ENCODE results near the gene ADAMTS17.
"Not testable (repeated sequence)": the region's sequence is repeated elsewhere in the genome, so short reads cannot be mapped to it uniquely, and the experiment has no call there.

The ADAMTS17 gene

DNA sequence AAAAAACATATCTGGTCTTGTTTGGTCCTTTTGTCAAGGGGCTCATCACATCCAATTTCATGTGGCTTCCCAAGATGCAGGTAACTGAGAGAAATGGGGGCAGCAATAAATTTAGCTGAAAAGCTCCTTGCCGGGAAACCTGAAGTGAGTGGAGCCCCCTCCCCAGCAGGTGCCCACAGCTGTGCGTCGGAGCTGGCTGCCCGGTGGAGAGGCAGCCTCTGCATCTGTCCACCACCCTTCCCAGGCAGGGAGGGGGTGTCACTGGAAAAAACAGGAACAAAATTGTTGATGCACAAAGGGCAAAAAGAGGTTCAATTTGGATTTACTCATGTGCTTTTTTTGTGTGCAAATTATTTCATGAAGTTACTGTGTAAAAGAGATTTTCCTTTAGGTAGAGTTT is 359.1 kb downstream of the ADAMTS17 start:
- TF ChIP-seq TAF1 (IDR thresholded peaks at IDR 0.05; ENCODE audit: borderline replicate concordance, low read depth, low read length) (no peak), POLR2A (IDR thresholded peaks at IDR 0.05; ENCODE audit: low read depth, low read length) (no peak), POLR2AphosphoS5 (IDR thresholded peaks at IDR 0.05; ENCODE audit: low read depth, low read length) (no peak)
- FAIRE-seq (no peak), DNase-seq (ENCODE audit: insufficient read length) (no peak)

- DNase-seq (ENCODE audit: insufficient read length) = no peak
- TF ChIP-seq POLR2A (IDR thresholded peaks at IDR 0.05; ENCODE audit: low read depth, low read length) (no peak), POLR2AphosphoS5 (IDR thresholded peaks at IDR 0.05; ENCODE audit: low read depth, low read length) (no peak), TAF1 (IDR thresholded peaks at IDR 0.05; ENCODE audit: borderline replicate concordance, low read depth, low read length) (no peak)
- no peak for FAIRE-seq
Measured at GRCh38 chr15:99981839-99982658, 359.7 kb downstream of the ADAMTS17 start.

GRCh38 chr15:99981191-99981647 is 360.6 kb downstream of the ADAMTS17 start:
- DNase-seq (ENCODE audit: insufficient read length) (no peak), FAIRE-seq (no peak)
- TF ChIP-seq POLR2AphosphoS5 (IDR thresholded peaks at IDR 0.05; ENCODE audit: low read depth, low read length) (no peak), POLR2A (IDR thresholded peaks at IDR 0.05; ENCODE audit: low read depth, low read length) (no peak), TAF1 (IDR thresholded peaks at IDR 0.05; ENCODE audit: borderline replicate concordance, low read depth, low read length) (no peak)

DNA sequence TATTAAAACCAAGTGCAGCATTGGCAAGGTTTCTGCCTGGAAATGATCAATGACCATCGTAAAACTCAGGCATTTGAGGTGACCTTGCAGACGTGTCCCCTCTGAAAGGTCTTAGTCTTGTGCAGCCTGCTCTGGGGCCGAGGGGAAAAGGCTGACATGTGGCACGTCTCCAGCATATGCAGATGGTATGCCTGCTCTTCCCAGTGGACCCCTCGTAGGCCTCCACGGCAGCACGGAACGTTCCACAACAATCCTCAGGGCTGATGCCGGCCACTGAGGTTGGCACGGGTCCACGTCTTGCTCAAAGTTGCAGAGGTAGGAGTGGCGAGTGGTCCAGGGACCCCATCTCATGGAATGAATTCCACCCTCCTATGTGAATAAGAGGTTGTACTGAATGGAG is 361.0 kb downstream of the ADAMTS17 start:
- FAIRE-seq = no peak
- TF ChIP-seq TAF1 (IDR thresholded peaks at IDR 0.05; ENCODE audit: borderline replicate concordance, low read depth, low read length) (no peak), POLR2AphosphoS5 (IDR thresholded peaks at IDR 0.05; ENCODE audit: low read depth, low read length) (no peak), POLR2A (IDR thresholded peaks at IDR 0.05; ENCODE audit: low read depth, low read length) (no peak)

DNA sequence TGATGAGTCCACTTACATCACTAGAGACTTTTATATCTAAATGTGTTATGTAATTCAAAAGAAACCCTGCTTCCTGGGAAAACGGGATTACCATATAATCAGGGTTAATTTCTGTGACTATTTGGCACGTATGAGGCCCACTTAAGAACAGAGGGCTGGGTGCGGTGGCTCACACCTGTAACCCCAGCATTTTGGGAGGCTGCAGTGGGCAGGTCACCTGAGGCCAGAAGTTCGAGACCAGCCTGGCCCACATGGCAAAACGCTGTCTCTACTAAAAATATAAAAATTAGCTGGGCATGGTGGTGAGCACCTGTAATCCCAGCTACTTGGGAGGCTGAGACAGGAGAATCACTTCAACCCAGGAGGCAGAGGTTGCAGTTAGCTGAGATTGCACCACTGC is 361.9 kb downstream of the ADAMTS17 start:
- FAIRE-seq = not testable (repeated sequence)

More for the DNA sequence above, 361.0 kb downstream of the ADAMTS17 start:
- no peak for DNase-seq (ENCODE audit: insufficient read length)

DNA sequence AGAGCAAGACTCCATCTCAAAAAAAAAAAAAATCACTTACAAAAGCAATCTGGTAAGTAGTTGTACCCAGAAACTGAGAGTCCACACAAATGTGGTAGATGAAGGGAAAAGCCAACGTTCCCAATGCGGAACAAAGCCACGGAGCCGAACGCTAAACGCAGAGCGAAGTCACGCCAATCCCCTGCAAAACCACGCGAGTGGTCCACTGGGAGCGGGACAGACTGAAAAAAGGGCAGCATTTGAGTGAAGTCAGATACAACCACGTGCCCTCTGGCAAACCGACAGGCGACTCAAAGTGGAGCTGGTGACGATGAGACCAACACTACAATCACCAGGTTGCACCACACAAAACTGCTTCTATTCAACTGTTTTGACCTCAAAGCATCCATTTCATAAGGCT is 362.4 kb downstream of the ADAMTS17 start:
- FAIRE-seq (no peak), DNase-seq (ENCODE audit: insufficient read length) (no peak)
- TF ChIP-seq TAF1 (IDR thresholded peaks at IDR 0.05; ENCODE audit: borderline replicate concordance, low read depth, low read length) (no peak), POLR2A (IDR thresholded peaks at IDR 0.05; ENCODE audit: low read depth, low read length) (no peak), POLR2AphosphoS5 (IDR thresholded peaks at IDR 0.05; ENCODE audit: low read depth, low read length) (no peak)

More for the DNA sequence above, 361.9 kb downstream of the ADAMTS17 start:
- not testable (repeated sequence) for DNase-seq (ENCODE audit: insufficient read length)

- DNase-seq (ENCODE audit: insufficient read length) = no peak
- TF ChIP-seq POLR2A (IDR thresholded peaks at IDR 0.05; ENCODE audit: low read depth, low read length) (no peak), TAF1 (IDR thresholded peaks at IDR 0.05; ENCODE audit: borderline replicate concordance, low read depth, low read length) (no peak), POLR2AphosphoS5 (IDR thresholded peaks at IDR 0.05; ENCODE audit: low read depth, low read length) (no peak)
- no peak for FAIRE-seq
Measured at GRCh38 chr15:99978426-99978825, 363.3 kb downstream of the ADAMTS17 start.

DNA sequence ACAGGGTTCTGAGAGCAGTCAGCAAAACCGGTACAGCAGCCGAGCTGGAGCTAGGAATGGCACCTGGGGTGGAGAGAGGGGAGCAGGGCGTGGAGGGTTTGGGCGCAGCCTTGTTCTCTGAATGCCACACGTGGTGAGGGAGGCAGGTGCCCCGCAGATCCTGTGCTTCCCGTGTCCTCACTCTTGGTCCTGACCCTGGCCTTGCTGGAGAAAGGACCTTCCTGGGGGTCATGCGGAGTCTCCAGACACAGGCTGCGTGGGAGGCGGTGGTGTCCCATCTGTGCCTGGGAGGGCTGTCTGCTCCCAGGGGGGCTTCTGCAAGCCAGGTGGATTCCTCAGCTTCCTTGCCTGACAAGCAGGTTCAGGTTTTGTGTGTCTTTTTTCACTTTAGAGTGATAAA is 363.8 kb downstream of the ADAMTS17 start:
- no peak for FAIRE-seq

DNA sequence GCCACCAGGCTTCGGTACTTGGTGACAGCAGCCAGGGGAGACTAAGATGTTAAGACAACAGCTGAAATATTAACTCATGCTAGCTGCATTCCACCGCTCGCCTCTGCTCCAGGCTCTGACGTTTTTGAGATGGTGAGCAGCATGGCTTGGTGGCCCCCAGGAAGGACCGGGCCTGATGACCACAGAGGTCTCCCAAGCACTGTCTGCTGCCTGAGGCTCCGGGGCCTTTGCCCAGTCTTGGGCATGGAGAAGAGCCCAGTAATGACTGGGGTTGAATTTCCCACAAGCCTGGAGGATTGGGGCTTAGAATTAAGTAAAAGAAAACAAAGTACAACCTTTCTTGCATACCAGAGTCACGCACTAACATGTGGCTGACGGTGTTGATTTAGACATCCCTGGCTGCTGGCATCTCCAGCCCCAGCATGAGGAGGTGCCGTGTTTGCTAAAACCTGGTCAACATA is 364.9 kb downstream of the ADAMTS17 start:
- FAIRE-seq = no peak
- DNase-seq (ENCODE audit: insufficient read length) = no peak
- TF ChIP-seq POLR2AphosphoS5 (IDR thresholded peaks at IDR 0.05; ENCODE audit: low read depth, low read length) (no peak), TAF1 (IDR thresholded peaks at IDR 0.05; ENCODE audit: borderline replicate concordance, low read depth, low read length) (no peak), POLR2A (IDR thresholded peaks at IDR 0.05; ENCODE audit: low read depth, low read length) (no peak)

More for the DNA sequence above, 363.8 kb downstream of the ADAMTS17 start:
- no peak for TF ChIP-seq POLR2A (IDR thresholded peaks at IDR 0.05; ENCODE audit: low read depth, low read length)
- TF ChIP-seq TAF1 (IDR thresholded peaks at IDR 0.05; ENCODE audit: borderline replicate concordance, low read depth, low read length) = no peak
- no peak for TF ChIP-seq POLR2AphosphoS5 (IDR thresholded peaks at IDR 0.05; ENCODE audit: low read depth, low read length)
- no peak for DNase-seq (ENCODE audit: insufficient read length)

DNA sequence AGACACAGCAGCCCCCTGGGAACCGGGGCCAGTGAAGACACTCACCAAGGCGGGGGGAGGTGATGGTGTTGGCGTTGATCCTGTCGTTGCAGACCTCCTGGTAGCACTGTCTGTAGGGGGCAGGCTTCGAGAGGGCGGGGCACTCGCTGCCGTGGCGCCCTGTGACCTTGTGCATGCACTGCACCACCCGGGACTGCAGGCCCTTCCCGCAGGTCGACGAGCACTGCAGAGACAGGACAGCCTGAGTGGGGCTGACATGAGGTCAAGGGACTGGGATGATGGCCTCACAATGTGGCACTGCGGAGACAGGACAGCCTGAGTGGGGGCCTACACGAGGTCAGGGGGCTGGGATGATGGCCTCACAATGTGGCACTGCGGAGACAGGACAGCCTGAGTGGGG is 365.8 kb downstream of the ADAMTS17 start:
- DNase-seq (ENCODE audit: insufficient read length) (no peak), FAIRE-seq (no peak)
- TF ChIP-seq POLR2AphosphoS5 (IDR thresholded peaks at IDR 0.05; ENCODE audit: low read depth, low read length) = no peak
- no peak for TF ChIP-seq POLR2A (IDR thresholded peaks at IDR 0.05; ENCODE audit: low read depth, low read length)
- TF ChIP-seq TAF1 (IDR thresholded peaks at IDR 0.05; ENCODE audit: borderline replicate concordance, low read depth, low read length) = no peak

- no peak for FAIRE-seq
Measured at GRCh38 chr15:99974246-99974645, 367.5 kb downstream of the ADAMTS17 start.

GRCh38 chr15:99973351-99973750 is 368.4 kb downstream of the ADAMTS17 start:
- TF ChIP-seq POLR2A (IDR thresholded peaks at IDR 0.05; ENCODE audit: low read depth, low read length) = no peak

More at GRCh38 chr15:99974246-99974645, 367.5 kb downstream of the ADAMTS17 start:
- TF ChIP-seq POLR2AphosphoS5 (IDR thresholded peaks at IDR 0.05; ENCODE audit: low read depth, low read length) = no peak
- DNase-seq (ENCODE audit: insufficient read length) = no peak

More at GRCh38 chr15:99973351-99973750, 368.4 kb downstream of the ADAMTS17 start:
- DNase-seq (ENCODE audit: insufficient read length) (no peak), FAIRE-seq (no peak)
